Esophagus (tissue), 2 donors: ENCODE data around the gene AMPD3. TPM values are rescaled to one million over a fixed set of nuclear protein-coding genes. Genes with fewer than 3 reads are reported as not detected.

Experiments
- H3K27ac ChIP-seq, 2 donors: one replicate each; pipeline ENCODE4 v1.5.1; 2013; ENCODE audit warnings: low read depth in 2 of 2, mild to moderate bottlenecking in 2 of 2, inconsistent platforms in 1 of 2, low read length in 1 of 2, moderate library complexity in 1 of 2
- H3K27me3 ChIP-seq, 2 donors: one replicate each; pipeline ENCODE4 v1.6.1; 2013; ENCODE audit warnings: low read length in 2 of 2, control low read depth in 1 of 2, mild to moderate bottlenecking in 1 of 2; ENCODE audit not compliant: insufficient read depth in 2 of 2, control insufficient read depth in 1 of 2
- H3K36me3 ChIP-seq, 2 donors: one replicate each; pipeline ENCODE4 v1.6.1; 2013; ENCODE audit warnings: low read length in 1 of 2; ENCODE audit not compliant: control insufficient read depth in 2 of 2, insufficient read depth in 2 of 2
- H3K4me1 ChIP-seq, 2 donors: one replicate each; pipeline ENCODE4 v1.6.1; 2013; ENCODE audit warnings: low read length in 1 of 2; ENCODE audit not compliant: control insufficient read depth in 2 of 2, insufficient read depth in 2 of 2
- H3K4me3 ChIP-seq, 2 donors: one replicate each; pipeline ENCODE4 v1.5.1; 2013; ENCODE audit warnings: low read length in 2 of 2, mild to moderate bottlenecking in 2 of 2, low read depth in 1 of 2, moderate library complexity in 1 of 2
- H3K9me3 ChIP-seq, 2 donors: one replicate each; pipeline ENCODE4 v1.6.1; 2013; ENCODE audit warnings: mild to moderate bottlenecking in 2 of 2, low read depth in 1 of 2, low read length in 1 of 2, moderate library complexity in 1 of 2; ENCODE audit not compliant: control insufficient read depth in 2 of 2, insufficient read depth in 1 of 2
- WGBS, 2 donors: extraction: QIAGEN DNeasy Blood & Tissue Kit; methylation state at CpG; one replicate each; pipeline ENCODE4 v1.1.7; 2013; 5-methylcytosine and 5-hydroxymethylcytosine counted together
- polyA plus RNA-seq, 2 donors: library from polyadenylated mRNA; stranded (reverse); fragments of 200-250 nt; gene quantifications; one replicate each; pipeline ENCODE4 v1.2.3, GENCODE V29; 2013
- donor health status: healthy with polysubstance abuse.
- donor health status: Bipolar disorder and iron deficiency.

The AMPD3 gene
- polyA plus RNA-seq, 2 donors = 4.3 to 11.9 TPM

DNA sequence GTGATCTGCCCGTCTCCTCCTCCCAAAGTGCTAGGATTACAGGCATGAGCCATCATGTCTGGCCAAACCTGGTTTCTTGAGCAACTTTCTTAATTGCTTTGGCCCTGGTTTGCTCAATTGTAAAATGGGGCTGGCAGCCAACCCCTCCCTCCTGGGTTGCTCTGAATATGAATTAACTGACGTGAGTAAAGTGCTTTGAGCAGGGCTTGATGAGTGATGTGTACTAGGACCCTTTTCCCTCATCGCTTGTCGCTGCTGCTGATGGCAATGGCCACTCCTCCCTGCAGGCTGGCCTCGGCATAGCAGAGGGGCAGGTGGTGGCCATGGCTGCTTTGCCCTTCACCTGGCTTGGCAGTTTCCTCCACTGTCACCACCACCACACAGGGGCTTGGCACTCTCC lies 44.4 kb downstream of the AMPD3 start:
- Histone ChIP-seq H3K4me1 (peaks cover 6 to 25% of the 10 kb centered on the region in 2 donors), H3K4me3 (no peak overlapping the region), H3K36me3 (peaks cover 0 to 29% of the 10 kb centered on the region in 2 donors), H3K27ac (peak overlapping the region in 1 of 2 donors; percentile 40), H3K9me3 (peaks cover 0 to 4% of the 10 kb centered on the region in 2 donors), H3K27me3 (no peaks in the 10 kb centered on the region)
- 68 to 70% methylated on average over 5 of the region's 5 CpGs for WGBS, 2 donors

DNA sequence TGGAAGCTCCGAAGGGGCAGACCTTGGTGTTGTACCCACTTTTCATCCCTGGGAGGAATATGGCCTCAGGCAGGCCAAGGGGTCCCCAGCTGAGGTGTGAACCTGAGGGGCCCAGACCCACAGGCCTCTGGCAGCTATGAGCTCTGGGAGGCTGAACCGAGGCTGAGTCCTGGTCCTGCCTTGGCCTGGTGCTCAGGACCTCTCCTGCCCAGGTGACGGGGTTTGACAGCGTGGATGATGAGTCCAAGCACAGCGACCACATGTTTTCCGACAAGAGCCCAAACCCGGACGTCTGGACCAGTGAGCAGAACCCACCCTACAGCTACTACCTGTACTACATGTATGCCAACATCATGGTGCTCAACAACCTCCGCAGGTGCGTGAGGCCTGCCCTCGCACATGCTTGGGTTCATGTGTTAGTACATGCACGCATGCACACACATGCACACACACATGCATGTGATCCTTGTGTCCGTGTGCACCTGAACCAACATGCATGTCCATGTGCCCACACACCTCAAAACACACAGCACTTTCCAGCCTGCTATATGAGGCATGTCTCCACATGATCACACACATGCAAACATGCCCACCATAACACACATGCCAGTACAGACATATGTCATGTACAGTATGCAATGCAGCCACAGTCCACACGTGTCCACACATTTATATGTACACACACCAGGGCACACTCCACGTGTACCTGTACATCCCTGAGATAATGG lies 45.0 kb downstream of the AMPD3 start:
- no peak overlapping the region for H3K4me3 ChIP-seq
- H3K36me3 ChIP-seq = peaks cover 0 to 29% of the 10 kb centered on the region in 2 donors
- no peaks in the 10 kb centered on the region for H3K27me3 ChIP-seq
- peaks cover 6 to 22% of the 10 kb centered on the region in 2 donors for H3K4me1 ChIP-seq
- H3K9me3 ChIP-seq = peaks cover 0 to 4% of the 10 kb centered on the region in 2 donors
- 91 to 92% methylated on average over 15 of the region's 15 CpGs for WGBS, 2 donors
- H3K27ac ChIP-seq = peak overlapping the region in 1 of 2 donors; percentile 40

DNA sequence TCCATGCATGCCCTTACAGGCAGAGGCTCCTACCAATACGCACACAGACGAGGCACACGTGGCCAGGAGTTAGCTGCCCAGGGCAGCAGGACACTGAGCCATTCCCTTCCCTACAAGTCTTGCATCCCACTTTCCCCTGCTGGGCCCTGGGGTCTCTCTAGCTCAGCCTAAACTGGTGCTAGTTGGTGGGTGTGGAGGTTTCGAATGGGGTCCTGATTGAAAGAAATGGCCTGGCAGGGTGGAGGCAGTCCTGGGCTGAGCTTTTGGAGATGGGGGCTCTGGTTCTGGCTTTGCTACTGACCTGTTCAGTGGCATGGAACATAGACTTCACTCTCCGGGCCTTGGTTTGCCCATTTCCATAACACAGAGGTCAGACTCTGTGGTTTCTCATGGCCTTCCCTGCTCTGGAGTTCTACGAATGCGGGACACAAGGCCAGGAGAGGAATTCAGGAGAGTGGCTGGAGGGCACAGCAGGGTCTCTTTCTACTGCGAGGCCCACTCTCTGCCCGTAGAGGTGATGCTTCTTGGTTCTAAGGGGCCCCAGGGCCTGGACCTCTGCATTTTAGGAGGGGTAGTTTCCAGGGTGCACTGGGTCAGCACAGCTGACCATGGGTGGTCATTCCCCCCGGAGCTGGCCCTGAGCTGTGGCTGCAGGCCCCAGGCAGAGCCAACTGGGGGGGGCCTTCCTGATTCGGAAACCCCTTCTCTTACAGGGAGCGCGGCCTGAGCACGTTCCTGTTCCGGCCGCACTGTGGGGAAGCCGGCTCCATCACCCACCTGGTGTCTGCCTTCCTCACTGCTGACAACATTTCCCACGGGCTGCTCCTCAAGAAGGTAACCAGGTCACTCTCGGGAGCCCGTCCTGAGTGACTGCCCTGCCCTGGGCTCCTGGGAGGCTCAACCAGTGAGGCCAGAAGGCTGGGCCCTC lies 46.0 kb downstream of the AMPD3 start:
- Histone ChIP-seq H3K9me3 (peaks cover 0 to 4% of the 10 kb centered on the region in 2 donors), H3K4me3 (no peak overlapping the region), H3K27ac (no peak overlapping the region), H3K4me1 (peaks cover 6 to 21% of the 10 kb centered on the region in 2 donors), H3K36me3 (peaks cover 0 to 25% of the 10 kb centered on the region in 2 donors), H3K27me3 (no peaks in the 10 kb centered on the region)
- 88 to 89% methylated on average over 20 of the region's 20 CpGs for WGBS, 2 donors

DNA sequence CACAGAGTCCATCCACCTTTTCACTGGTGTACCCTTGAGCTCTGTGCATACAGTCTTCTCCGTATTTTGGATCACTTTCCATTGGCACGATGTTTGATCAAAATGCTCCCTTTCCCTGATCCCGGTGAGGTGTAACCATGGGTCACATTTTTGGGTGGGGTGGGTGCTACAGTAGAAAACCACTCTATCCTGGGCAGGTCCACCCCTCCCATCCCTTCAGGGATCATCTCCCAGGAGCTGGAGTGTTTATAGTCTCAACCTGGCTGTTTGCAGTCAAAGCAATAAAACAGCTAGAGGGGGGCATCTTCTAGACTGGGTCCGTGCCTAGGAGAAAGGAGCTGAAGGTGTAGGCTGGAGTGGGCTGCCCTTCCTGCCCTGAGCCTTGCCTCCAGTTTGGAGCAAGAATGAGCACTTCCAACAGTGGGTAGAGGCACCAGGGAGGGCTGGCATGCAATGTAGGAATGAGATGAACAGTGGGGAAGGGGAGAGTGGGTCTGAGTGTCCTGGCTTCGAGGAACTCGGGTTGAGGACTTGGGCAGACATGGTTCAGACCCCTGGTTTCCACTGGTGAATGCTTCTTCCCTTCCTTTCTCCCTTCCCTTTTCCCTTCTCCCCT lies 47.1 kb downstream of the AMPD3 start:
- 75 to 88% methylated on average over 6 of the region's 6 CpGs for WGBS, 2 donors
- no peaks in the 10 kb centered on the region for H3K27me3 ChIP-seq
- H3K4me3 ChIP-seq = no peak overlapping the region
- H3K36me3 ChIP-seq = peaks cover 0 to 19% of the 10 kb centered on the region in 2 donors
- H3K4me1 ChIP-seq = peaks cover 6 to 21% of the 10 kb centered on the region in 2 donors
- peaks cover 0 to 4% of the 10 kb centered on the region in 2 donors for H3K9me3 ChIP-seq
- H3K27ac ChIP-seq = no peak overlapping the region

DNA sequence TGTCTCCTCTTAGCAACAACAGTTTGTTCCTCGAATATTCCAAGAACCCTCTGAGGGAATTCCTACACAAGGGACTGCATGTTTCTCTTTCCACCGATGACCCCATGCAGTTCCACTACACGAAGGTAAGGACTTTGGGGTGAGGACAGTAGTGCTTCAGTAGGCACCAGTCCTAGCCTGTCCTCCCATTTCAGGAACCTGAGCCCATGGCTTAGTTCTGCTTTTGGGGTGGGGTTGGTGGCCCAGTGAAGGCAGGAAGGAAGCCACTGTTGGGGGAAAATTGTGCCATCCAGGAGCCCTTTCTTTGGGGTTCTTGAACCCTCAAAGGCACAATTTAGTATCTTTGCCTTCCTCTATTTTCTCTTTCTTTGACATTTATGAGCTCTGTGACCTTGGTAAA lies 47.7 kb downstream of the AMPD3 start:
- H3K27me3 ChIP-seq = no peaks in the 10 kb centered on the region
- H3K36me3 ChIP-seq = peaks cover 0 to 19% of the 10 kb centered on the region in 2 donors
- WGBS, 2 donors = 84 to 87% methylated on average over 3 of the region's 3 CpGs
- no peak overlapping the region for H3K4me3 ChIP-seq
- peaks cover 0 to 4% of the 10 kb centered on the region in 2 donors for H3K9me3 ChIP-seq
- H3K4me1 ChIP-seq = peaks cover 6 to 19% of the 10 kb centered on the region in 2 donors
- H3K27ac ChIP-seq = no peak overlapping the region

DNA sequence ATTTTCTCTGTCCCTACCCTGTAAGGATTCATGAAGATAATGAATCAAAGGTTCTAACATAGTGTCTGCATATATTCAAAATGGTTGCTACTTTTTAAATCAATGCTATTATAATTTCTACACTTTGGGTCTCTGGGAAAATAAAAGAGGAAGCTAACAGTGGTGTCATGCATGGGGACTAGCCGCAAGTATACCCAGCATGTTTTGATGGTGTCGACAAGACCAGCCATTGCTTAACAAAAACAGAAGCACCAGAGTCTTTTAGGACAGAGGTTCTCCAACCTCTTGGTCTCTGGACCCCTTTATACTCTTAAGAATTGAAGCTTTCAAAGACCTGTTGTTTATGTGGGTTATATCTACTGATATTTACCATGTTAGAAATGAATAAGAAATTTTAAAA lies 48.2 kb downstream of the AMPD3 start:
- H3K27me3 ChIP-seq = no peaks in the 10 kb centered on the region
- H3K4me3 ChIP-seq = no peak overlapping the region
- peaks cover 0 to 4% of the 10 kb centered on the region in 2 donors for H3K9me3 ChIP-seq
- 87 to 90% methylated on average over 2 of the region's 2 CpGs for WGBS, 2 donors
- H3K36me3 ChIP-seq = peaks cover 0 to 18% of the 10 kb centered on the region in 2 donors
- peaks cover 6 to 15% of the 10 kb centered on the region in 2 donors for H3K4me1 ChIP-seq
- H3K27ac ChIP-seq = no peak overlapping the region

DNA sequence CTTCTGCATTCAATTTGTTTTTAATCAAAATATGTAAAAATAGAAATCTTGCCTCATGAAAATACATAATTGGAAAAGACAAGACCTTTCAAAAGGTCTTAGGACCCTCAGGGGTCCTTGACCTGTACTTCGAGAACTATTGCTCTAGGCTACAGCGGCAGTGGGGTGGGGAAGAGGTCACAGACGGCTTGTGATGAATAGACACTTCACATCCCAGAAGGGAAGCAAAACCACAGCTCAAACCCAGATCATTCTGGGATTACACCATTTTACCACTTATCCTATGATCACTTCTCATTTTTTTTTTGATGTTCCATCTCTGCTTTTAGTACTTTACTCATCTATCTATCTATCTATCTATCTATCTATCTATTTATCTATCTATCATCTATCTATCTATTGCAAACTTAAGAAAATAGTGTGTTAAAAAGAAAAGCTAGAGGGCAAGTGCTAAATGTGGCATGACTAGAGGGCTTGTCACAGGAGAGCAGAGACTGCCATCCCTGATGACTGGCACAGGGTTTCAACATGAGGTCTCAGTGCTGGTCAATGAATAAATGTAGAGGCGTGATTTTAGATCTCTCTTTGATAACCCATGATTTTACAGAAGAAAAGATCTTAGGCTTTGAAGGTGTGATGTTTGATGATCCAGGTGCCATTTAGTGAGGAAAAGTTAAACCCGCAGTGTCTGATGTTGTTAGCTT lies 48.9 kb downstream of the AMPD3 start:
- Histone ChIP-seq H3K27ac (no peak overlapping the region), H3K4me1 (peaks cover 6 to 12% of the 10 kb centered on the region in 2 donors), H3K9me3 (peaks cover 0 to 4% of the 10 kb centered on the region in 2 donors), H3K36me3 (peaks cover 0 to 17% of the 10 kb centered on the region in 2 donors), H3K4me3 (no peak overlapping the region), H3K27me3 (no peaks in the 10 kb centered on the region)
- 79 to 85% methylated on average over 5 of the region's 5 CpGs for WGBS, 2 donors

DNA sequence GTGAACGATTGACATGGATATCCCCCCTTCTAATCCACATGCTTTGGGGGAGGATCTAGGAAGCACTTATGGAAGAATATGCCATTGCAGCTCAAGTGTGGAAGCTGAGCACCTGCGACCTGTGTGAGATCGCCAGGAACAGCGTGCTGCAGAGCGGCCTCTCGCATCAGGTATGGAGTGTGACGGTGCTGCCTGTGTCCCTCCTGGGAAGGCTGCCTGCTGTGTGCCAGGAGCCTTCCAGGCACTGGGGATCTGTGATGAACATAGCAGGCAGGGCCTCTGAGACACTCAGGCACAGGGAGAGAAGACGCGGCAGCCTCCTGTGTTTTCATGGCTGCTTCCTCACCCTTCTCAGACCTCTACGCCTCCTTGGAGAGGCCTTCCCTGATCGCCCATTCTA lies 49.4 kb downstream of the AMPD3 start:
- peaks cover 0 to 4% of the 10 kb centered on the region in 2 donors for H3K9me3 ChIP-seq
- 97% methylated on average over 11 of the region's 11 CpGs for WGBS, 2 donors
- H3K4me3 ChIP-seq = no peak overlapping the region
- H3K27me3 ChIP-seq = no peaks in the 10 kb centered on the region
- H3K36me3 ChIP-seq = peaks cover 0 to 16% of the 10 kb centered on the region in 2 donors
- H3K4me1 ChIP-seq = peaks cover 6 to 11% of the 10 kb centered on the region in 2 donors
- no peak overlapping the region for H3K27ac ChIP-seq
